NCI-H2227 treated with DMSO at 0.1 percent for 48 hours (cell line): ENCODE results near the gene INSRR.

Experiments used
- DNase-seq: peaks from one replicate; lab custom pipeline; 2025; lab: John Stamatoyannopoulos, UW

The INSRR gene

DNA sequence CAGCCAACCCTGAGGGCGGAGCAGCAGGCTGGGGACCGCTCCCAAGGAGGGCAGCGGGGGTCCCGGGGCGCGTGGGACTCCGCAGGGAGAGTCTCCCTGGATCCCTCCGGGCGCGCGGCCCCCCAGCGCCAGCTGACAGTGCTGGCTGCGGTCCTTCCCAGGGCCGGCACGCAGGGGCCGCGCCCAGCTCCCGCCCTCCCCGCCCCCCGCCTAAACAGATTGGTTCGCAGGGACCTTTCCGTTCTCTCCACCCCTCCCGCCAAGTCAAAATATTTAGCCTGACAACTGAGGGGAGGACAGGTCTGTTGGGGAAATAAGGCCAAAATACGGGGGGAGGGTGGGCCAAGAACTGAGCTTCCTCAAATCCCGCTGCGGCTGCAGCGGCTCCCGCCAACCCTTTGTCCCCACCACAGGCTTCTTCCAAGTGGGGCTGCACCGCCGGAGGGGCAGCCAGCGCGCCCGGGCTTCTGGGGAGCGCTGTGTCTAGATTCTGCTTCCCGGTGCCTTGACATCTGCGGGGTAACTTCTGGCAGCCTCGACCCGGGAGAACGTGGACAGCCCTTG, at the start of gene INSRR:
INSRR (minus strand) TSS at position 159 of the 564 bp plus-strand sequence. CDS start 496 bp downstream, outside the sequence.
- no peak for DNase-seq

- DNase-seq = no peak
Observed at GRCh38 chr1:156908541-156908940, 49.6 kb upstream of the INSRR start.

GRCh38 chr1:156906206-156906906, 47.4 kb upstream of the INSRR start:
- DNase-seq = no peak

GRCh38 chr1:156905651-156906050, 46.7 kb upstream of the INSRR start:
- no peak for DNase-seq

- DNase-seq = no peak
Observed at GRCh38 chr1:156905176-156905575, 46.3 kb upstream of the INSRR start.

- DNase-seq = no peak
Observed at GRCh38 chr1:156904187-156904959, 45.5 kb upstream of the INSRR start.

DNA sequence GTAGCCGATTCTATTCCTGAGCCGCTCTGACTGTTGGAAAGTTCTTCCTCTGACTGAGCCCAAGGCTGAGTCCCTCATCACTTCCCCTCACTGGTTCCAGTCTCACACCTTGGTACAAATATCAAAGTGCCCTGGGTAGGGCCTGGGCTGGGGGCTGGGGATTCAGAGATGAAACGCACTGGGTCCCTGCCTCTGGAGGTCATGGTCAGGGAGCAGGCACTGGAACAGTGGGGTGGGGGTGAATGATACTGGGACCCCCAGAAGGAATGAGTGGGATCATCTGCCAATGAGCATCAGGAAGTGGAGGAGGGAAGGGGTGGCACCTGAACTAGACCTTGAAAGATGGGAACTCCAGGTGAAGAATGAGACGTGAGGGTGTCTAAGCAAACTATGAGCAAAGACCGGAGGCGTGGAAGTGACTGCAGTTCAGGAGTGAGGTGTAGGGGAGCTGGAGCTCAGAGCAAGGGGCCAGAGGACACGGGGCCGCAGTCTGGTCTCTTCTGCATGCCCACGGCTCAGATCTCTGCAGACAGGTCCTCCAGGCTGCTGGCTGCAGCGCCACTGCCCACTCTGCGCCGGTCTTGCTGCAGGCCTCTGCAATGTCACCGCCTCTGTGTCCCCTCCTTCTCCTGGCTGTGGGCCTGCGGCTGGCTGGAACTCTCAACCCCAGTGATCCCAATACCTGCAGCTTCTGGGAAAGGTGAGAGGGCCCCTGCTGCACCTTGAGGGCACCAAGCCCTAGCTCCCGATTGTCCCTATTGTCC, 44.6 kb upstream of the INSRR start:
- no peak for DNase-seq

- DNase-seq = no peak
Observed at GRCh38 chr1:156901966-156902915, 43.3 kb upstream of the INSRR start.

DNA sequence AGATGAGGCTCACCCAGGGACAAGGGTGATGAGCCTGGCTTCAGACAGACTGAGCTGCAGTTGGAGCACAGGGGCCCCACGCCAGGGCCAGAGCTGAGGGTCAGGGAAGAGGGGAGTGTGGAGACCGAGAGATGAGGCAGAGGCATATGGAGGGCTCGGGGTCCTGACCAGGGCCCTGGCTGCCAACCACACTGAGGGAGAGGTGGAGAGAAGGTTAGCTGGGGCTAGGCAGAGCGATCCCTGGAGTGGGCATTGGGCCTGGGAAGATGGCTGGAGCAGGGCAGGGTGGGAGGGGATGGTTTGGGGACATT, 42.6 kb upstream of the INSRR start:
- no peak for DNase-seq

- DNase-seq = no peak
Observed at GRCh38 chr1:156900896-156901589, 42.1 kb upstream of the INSRR start.

GRCh38 chr1:156899956-156900718, 41.2 kb upstream of the INSRR start:
- DNase-seq = no peak

GRCh38 chr1:156898971-156899664, 40.2 kb upstream of the INSRR start:
- DNase-seq = no peak

DNA sequence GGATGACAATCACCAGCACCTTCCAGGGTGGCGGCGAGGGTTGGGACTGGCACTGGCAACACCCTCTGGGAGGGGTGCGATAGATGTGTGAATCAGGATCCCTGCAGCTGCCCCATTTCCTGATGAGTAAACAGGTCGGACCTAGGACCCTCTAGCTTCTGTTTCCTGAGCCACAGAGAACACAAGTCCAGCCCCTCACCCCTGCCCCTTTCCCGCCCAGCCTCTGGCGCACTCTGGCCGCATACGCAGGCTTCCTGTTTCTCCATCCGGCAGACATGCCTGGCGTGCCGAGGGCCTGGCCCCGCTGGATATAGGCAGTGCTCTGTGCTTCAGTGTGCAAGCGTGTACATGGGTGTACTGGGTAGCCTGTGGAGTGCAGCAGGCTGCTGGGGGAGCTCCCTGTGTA, 39.2 kb upstream of the INSRR start:
- DNase-seq = no peak

GRCh38 chr1:156897078-156897825, 38.3 kb upstream of the INSRR start:
- no peak for DNase-seq

- no peak for DNase-seq
Observed at GRCh38 chr1:156896490-156897033, 37.6 kb upstream of the INSRR start.

GRCh38 chr1:156895927-156896326, 37.0 kb upstream of the INSRR start:
- DNase-seq = no peak

- no peak for DNase-seq
Observed at GRCh38 chr1:156895455-156895812, 36.5 kb upstream of the INSRR start.

GRCh38 chr1:156894711-156895454, 36.0 kb upstream of the INSRR start:
- DNase-seq = no peak
